Stimulated activated CD4-positive, alpha-beta T cell treated with anti-CD3 and anti-CD28 coated beads, Interleukin-15, amount 100 ng/mL, for 24 hours (primary cell): ENCODE data around the gene DHCR7.

ENCODE experiments used
- DNase-seq: peaks from one replicate; pipeline ENCODE4 v3.0.0-alpha.2; 2020

Gene DHCR7

DNA sequence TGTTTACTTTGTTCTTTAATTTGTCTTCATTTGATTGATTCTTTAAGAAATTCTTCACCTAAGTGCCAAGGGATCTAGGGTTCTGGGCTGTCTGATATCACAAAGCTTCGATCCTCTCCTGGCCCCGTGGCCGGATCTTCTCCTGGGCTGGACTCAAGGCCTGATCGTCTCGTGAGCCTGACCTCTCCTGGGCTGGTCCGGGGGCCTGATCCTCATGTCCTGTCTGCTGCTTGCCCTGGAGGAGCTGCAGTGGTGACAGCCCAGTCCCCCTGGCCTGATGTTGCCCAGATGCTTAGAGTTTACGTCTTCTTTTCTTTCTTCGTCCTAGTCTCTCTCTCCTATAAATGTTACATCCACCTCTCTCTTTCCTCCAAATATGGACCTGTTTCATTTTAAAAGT lies 8.1 kb upstream of the DHCR7 start:
- DNase-seq = no peak

DNA sequence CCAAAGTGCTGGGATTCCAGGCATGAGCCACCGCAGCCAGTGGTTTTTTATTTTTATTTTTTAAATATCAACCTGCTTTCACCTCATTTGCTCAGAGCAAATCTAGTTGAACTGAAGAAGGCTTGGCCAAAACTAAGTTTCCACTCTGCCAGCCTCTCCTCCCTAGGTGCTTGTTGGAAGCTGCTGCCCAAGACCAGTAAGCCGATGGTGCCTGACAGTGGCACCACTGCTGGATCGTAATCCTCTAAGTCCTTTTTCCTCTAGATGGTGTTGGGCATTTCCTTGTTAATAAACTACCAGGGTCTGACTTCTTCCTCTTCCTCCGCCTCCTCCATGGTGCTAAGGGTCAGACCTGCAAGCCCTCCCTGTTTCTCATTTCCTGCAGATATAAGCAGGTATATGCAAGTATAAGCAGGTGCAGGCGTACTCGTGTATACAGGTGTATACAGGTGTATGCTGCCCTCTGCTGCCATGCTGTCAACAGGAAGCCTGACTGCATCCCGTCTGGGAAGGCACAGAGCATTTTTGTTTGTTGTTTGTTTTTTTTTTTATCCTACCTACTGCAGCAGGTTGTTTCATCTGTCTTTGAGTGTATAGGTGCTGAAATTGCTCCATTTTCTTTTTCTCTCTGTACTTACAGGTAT lies 6.4 kb upstream of the DHCR7 start:
- DNase-seq = no peak

DNA sequence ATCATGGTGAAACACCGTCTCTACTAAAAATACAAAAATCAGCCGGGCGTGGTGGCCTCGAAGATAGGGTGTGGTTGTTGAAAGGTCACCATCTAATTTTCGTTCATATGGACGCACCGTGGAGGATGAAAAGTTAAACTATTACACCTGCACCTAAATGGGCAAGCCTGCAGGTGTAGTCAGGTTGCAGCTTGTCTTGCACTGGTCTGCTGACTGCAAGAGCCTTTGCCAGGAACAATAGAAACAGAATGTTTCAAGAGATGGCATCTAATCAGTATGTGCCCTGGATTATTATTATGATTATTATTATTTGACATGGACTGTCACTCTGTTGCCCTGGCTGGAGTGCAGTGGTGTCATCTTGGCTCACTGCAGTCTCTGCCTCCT lies 5.7 kb upstream of the DHCR7 start:
- DNase-seq = no peak

GRCh38 chr11:71453037-71453917 lies 5.1 kb upstream of the DHCR7 start, which contains the start of gene NADSYN1:
Gene NADSYN1 (plus strand): TSS chr11:71453203. CDS start chr11:71453297, 94 bp downstream.
- DNase-seq = peak; percentile 96

DNA sequence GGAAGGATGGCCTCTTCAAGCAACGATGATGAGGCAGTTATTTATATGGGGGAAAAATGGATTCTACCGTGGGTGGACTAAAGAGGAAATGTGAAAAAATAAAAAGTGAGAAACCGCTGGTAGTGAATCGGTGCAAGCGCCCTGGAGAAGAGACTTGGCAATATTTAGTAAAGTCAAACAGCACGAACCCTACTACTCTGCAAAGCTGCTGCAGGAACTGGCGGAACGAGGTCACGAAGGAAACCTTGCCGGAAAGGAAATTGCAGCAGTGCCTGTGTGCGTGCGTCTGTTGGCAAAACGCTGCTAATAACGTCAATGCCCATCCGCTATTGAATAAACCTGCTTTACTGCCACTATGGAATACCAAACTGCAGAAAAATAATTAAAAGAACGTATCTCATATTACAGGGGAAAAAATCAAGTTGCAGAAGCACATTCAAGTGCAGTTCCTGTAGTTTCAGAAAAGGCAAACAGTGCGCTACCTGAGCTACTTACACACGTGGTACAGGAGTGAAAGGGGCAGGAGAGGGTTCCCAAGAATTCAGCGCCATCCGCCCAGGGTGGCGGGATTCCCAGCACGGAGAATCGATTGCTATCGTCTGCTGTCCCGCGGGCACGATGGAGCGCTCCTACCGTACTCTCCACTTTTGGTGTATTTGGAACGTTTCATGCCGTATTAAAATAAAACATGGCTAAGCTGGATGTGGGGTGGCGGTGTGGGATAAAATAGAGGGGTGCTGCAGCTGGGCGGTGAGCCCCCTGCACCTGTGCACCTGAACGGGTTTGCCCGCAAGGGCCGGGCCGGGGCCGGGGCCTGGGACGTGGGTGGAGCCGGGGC lies 4.2 kb upstream of the DHCR7 start:
- DNase-seq = peak; percentile 58

GRCh38 chr11:71451596-71452198 lies 3.5 kb upstream of the DHCR7 start:
- no peak for DNase-seq

DNA sequence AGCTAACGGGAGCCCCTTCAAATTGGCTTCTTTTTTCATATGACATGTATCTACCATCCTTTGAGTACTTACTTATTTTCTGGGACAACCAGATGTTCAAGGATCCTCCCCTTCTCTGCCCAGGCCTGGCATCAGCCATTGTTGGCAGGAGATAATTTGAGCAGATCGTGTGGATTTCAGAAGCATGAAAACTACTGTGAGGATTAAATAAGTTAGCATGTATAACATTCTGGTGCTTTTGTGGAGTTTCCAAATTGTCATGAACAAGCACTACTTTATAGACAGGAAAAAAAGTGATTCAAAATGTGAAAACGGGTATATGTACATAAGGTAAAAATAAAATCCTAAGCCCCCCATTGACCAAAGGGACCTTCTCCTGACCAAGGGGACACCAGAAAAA lies 2.7 kb upstream of the DHCR7 start:
- no peak for DNase-seq

DNA sequence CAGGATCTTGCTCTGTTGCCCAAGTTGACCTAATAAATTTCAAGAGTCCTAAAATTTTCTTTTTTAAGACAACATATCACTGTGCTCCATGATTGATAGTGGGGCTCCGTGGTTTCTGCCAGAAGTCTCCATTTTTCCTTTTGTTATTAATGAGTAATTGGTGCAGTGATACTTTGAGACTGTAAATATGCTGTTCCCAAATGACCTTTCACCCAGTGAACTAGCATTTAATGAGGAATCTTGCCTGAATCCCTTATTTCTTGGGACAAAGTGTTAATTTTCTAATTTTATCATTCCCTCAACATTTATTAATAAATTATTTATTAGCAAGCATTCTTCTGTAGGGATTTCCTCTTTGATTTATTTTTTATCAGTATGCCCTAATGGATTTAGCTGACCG lies 2.3 kb upstream of the DHCR7 start:
- DNase-seq = no peak

- DNase-seq = no peak
These were observed 1.4 kb upstream of the DHCR7 start for GRCh38 chr11:71449596-71449995.

DNA sequence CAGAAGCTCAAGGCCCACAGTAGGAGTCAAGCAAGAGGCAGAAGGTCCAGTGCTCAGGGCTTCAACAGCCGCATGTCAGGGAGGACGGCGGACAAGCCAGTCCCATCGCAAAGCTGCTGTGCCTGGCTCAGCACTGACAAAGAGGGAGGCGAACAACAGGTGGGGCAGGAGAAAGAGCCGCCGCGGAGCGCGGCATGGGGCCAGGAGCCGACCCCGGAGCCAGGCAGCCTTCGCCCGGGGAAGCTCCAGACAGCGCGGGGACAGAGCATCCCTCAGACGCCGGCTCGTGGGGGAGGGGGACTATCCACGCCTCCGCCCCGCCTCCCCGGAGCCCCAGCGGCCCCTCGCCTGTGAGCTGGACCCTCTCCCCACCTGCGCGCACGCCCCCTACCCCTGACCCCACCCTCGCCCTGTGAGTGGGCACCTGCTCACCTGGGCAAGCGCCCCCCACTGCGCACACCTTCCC lies 369 bp downstream of the DHCR7 start:
- DNase-seq = peak; percentile 61

DNA sequence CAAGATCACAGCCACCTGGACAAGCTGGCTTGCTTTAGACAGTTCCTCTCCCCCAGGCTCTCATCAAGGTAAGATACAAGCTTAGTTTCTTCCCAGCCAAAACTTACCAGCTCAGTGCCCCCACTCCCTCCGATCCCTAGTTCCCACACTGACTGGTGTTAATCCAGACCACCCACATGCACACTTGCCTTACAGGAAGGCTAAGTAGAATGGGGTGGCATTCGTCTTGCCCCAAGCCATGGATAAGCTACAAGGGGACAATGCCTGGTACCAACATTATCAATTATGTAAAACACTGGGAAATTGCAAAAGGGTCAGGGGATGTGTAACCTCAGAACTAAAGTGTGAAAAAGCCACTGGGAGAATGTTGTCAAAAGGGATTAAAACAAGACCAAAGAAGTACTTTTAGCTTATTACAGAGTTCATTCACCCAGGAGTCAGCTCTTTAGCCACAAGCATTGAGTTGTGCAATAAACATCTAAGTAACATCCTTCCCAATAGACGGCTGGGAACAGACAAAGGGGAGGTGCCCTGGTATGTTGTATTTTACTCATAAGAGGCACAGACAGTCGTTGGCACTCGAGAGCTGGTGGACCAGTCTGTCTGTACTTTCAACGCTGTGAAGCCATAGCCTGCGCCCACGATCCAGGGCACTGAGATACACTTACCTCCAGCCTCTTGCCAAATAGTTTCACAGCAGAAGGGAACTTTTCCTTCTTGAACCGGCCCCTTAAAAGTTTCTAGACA lies 1.1 kb downstream of the DHCR7 start:
- DNase-seq = no peak

GRCh38 chr11:71446150-71446549 lies 2.0 kb downstream of the DHCR7 start:
- DNase-seq = no peak

DNA sequence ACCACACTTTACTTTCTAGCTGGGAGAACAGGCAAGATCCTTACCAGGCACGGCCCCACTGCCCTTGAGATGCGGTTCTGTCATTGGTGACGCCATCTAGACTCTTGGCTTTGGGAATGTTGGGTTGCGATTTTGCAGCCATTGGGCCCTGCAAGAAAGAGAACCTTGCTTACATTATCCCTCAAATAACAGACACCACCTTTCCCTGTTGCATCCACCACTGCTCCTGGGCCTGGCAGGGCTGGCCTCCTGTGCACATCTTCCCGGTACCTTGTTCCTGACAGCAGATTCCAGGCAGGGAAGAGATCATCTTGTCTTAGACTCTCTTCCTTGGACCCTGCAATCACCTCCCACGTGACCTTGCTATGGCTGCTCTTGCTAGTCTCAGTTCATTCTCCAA lies 3.4 kb downstream of the DHCR7 start:
- DNase-seq = no peak

DNA sequence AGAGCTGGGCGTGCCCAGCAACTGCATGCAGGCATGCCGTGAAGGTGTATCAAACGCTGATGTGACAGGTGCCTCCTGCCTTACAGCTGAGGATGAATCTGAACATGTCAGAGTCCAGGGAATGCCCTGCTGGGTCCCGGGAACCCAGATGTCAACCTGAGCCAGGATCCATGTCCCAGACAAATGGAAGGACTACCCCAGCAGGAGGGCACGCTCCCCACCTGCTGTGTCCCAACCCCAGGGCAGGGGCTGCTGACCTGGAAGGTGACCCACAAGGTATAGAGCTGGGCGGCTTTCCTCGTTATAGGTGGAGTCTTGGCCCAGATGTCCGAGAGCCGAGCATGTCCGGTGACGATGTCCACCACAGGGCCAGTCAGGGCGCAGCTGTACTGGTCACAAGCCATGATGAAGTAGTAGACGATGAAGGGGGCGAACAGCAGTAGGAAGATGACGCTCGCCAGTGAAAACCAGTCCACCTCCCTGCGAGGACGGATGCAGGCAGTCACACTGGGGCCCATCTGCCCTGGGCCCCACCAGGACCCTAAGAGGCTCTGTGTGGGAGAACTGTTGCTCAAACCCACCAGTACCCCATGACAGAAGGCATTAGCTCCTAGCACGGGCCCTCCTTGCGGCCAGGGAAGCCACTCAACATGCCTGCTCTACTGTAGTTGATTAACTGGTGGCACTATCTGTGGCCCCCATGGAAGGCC lies 4.3 kb downstream of the DHCR7 start:
- no peak for DNase-seq

GRCh38 chr11:71442880-71443279 lies 5.3 kb downstream of the DHCR7 start:
- DNase-seq = no peak

DNA sequence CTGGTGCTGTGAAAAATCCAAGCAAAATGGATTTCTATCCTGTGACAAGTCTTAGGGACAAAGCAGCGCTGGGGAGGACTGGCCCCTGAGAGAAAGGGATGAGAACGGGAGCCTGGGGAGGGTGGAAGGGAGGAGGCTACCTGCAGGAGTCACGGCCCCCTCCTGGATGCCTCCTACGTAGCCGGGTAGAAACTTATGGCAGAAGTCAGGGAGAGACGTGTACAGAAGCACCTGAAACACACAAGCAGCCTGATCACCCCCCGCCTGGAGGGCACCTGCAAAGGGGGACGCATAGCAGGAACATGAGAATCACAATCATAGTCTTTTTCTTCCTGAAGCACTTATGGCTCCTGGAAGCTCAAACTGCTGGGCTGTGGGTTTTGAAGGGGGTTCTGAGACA lies 6.1 kb downstream of the DHCR7 start:
- DNase-seq = no peak

GRCh38 chr11:71441251-71441650 lies 6.9 kb downstream of the DHCR7 start:
- no peak for DNase-seq

DNA sequence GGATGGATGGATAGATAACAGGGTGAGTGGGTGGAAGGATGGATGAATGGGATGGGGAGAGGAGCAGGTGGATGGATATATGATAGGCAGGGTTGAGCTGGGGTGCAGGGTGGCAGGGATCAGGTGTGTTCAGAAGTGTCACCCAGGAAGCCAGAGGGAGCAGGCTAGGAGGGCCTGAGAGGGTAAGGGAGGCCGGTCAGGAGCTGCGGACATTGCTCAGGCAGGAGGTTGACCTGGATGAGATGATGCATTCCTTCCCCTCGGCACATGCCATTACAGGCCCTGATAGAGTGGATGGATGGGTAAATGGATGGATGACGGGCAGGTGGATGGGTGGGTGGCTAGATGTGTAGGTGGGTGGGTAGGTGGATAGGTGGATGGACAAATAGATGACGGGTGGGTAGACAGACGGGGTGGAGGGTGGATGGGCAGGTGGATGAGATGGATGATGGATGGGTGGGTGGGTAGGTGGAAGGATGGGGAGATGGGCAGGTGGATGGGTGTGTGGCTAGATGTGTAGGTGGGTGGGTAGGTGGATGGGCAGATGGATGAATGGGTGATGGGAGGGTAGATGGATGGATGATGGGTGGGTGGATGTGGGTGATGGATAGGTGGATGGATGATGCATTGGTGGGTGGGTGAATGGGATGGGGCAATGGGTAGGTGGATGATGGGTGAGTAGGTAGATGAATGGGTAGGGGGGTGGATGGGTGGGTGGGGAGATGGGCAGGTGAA lies 8.0 kb downstream of the DHCR7 start:
- no peak for DNase-seq

- no peak for DNase-seq
These were observed 9.5 kb downstream of the DHCR7 start for GRCh38 chr11:71438650-71439049.

- DNase-seq = no peak
These were observed 10.3 kb downstream of the DHCR7 start for GRCh38 chr11:71437879-71438278.

- DNase-seq = no peak
These were observed 10.8 kb downstream of the DHCR7 start for GRCh38 chr11:71437399-71437798.
